SK-N-MC (cell line): ENCODE measurements around the gene IL36B.

Source experiments
- EZH2 ChIP-seq: fragments of 200-600 bp; sonication (generic); IDR thresholded peaks from one replicate; pipeline ENCODE4 v1.6.1; 2017; ENCODE audit warnings: antibody characterized with exemption
- FOXP2 ChIP-seq: optimal IDR thresholded peaks from 2 replicates; pipeline ENCODE3; 2011; ENCODE audit warnings: mild to moderate bottlenecking, moderate library complexity; ENCODE audit not compliant: insufficient read depth; ENCODE audit errors: extremely low read length, control extremely low read depth
- POLR2AphosphoS5 ChIP-seq: IDR thresholded peaks from 2 replicates; pipeline ENCODE4 v1.6.1; 2012; ENCODE audit warnings: mild to moderate bottlenecking, low read depth, low read length, borderline replicate concordance

DNA sequence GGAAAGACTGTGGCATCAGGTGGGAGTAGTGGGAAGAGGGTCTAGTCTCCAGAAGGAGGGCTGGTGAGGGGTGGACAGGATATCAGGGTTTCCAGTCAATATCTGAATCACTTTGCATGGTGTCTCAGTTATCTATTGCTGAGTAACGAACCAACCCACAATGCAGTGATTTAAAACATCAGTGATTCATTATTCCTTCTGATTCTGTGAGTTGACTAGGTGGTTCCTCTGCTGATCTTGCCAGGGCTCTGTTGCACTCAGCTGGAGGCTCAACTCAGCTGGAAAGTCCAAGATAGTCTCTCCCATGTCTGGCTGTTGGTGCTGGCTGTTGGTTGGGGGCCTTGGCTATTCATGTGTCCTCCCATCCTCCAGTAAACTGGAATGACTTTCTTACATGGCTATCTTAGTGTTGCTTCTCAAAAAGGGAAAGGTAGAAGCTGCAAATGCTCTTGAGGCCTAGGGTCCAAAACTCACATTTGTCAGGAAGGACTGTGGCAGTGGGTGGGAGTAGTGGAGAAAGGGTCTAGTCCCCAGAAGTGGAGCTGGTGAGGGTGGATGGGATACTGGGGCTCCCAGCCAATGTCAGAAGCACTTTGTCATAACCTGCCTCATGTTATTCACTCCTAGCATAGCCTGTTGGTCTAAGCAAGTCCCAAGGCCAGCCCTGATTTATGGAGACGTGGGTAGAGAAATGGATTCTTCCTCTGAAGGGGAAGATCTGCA is 29.0 kb upstream of the IL36B start:
- TF ChIP-seq POLR2AphosphoS5: no peak
- no peak for TF ChIP-seq FOXP2
- no peak for TF ChIP-seq EZH2
